SK-MEL-5 (cell line): ENCODE data around the gene ETDB. TPM values are rescaled to one million over a fixed set of nuclear protein-coding genes. Genes with fewer than 3 reads are reported as not detected.
A peak's percentile ranks its signal among the peaks of the same experiment; 100 is the strongest.
"Not testable (repeated sequence)": the region's sequence is repeated elsewhere in the genome, so short reads cannot be mapped to it uniquely, and the experiment has no call there.

Experiments
- DNase-seq: peaks from one replicate; pipeline ENCODE4 v3.0.0-alpha.2; 2016; ENCODE audit warnings: low read depth, low spot score
- in situ Hi-C: cut with HindIII; loops from 2 replicates; pipeline ENCODE4 v1.10.0; 2016; ENCODE audit warnings: low sequenced_read_pairs, high pct_unique_total_duplicates, low pct_unique_long_range_greater_than_20kb
- polyA plus RNA-seq, 2 experiments: library from polyadenylated mRNA; depleted of rRNA; stranded (reverse); fragments of >200 nt; gene quantifications; 2 replicates each; pipeline ENCODE4 v1.2.3, GENCODE V29; 2015
- total RNA-seq: library from RNA; depleted of rRNA; stranded (reverse); fragments of >200 nt; shearing (Covaris generic); gene quantifications from 2 replicates; pipeline ENCODE4 v1.2.3, GENCODE V29; 2014; rRNA removed

The ETDB gene
- not detected in 2 replicates for total RNA-seq
- not detected in 2 replicates for polyA plus RNA-seq (2015; cell fraction: cytosol; rRNA removed)
- polyA plus RNA-seq (2015; cell fraction: nucleus; rRNA removed) = not detected in 2 replicates

- in situ Hi-C loops, DNase-seq: not testable (repeated sequence)
Measured at GRCh38 chrX:135120056-135120576, at the start of gene ETDB. ETDB (minus strand) TSS chrX:135120526; CDS start chrX:135119261, 1,265 bp downstream.

DNA sequence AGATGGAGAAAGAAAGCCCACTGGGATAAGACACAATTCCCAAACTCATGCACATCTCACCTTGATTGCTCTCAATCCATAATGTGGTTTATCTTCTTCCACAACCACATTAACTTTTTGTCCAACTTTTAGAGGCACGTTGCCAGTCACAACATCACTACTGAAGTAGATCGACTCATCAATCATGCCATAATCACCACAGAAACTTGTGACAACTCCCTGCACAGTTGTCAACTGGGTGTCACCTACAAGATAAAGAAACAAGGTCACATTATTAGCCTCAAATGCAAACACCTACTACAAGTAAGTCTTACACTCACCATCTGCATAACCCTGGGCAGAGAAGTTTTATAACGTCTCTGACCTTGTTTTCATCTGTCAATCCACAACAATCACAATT, 49.2 kb upstream of the ETDB start:
- in situ Hi-C loops, DNase-seq: not testable (repeated sequence)

DNA sequence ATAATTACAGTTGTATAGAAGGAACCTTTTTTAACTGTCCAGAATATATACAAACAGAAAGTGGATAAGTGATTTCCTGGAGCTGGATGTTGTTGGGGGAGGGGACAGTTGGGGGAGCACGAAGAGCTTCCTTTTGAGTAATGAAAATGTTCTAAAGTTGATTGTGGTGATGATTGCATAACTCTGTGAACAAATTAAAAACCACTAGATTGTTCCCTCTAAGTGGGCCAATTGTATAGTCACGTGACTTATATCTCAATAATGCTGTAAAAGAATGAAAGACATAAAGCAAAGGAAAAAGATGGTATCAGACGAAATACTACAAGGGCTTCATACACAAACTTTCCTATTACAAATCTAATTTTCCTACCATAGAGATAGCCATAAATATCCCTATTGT, 48.2 kb upstream of the ETDB start:
- no peak for DNase-seq
- in situ Hi-C loops = no loop called here

GRCh38 chrX:135154688-135155087, 34.4 kb upstream of the ETDB start:
- in situ Hi-C loops, DNase-seq: not testable (repeated sequence)

DNA sequence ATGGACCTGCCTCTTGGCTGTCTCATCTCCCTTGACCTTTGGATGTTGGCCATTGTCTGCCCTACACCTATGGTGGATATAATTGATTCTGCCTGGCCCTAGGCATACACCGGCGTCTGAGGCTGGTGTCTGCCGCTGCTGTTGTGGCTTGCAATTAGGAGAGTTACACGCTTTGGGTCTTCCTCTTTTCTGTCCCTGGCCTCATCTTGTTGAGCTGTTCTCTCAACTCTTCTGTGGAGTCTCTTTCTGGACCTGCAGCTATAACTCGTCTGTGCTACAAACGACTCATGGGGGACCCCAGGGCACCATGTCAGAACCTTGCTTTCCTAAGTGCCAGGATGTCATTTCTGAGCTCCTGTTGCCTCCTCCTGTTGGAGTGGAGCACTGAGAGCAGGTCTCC, 5.8 kb upstream of the ETDB start:
- in situ Hi-C loops, DNase-seq: not testable (repeated sequence)

DNA sequence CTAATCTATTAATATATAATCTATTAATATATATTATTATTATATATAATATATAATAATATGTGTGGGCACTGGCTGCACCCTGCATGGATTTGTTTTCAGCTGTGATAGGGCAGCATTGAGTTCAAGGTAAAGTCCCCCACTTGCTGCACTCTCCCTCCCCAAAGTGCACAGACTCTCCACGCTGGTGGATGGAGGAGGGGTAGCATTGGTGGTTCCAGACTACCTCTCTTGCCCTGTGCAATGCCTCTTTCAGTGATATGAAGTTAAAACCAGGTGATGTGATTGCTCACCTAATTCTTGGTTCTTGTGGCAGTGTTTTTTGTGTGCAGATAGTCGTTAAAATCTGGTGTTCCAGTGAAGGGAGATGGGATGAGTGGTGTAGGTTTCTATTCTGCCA, 4.3 kb downstream of the ETDB start:
- in situ Hi-C loops, DNase-seq: not testable (repeated sequence)

GRCh38 chrX:135114392-135114791, 5.9 kb downstream of the ETDB start:
- in situ Hi-C loops = no loop called here
- no peak for DNase-seq

DNA sequence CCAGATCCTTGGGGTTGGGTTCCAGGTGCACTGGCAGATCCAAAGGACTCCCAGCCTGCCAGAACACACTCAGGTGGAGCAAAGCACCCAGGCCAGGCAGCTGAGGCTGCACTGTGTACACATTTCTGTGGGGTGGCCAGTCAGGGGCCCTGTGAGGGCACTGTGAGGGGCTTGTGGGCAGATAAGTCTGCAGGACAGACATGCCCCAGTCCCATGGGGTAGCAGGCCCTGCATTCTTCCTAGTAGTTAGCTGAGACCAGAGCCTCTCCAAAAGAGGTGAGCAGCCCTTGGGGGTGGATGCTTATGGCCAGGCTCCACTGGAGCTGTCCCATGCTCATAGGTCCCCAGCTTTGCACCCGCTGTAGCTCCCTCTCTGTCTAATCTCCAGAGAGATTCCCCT, 7.6 kb downstream of the ETDB start:
- no peak for DNase-seq
- in situ Hi-C loops = no loop called here

DNA sequence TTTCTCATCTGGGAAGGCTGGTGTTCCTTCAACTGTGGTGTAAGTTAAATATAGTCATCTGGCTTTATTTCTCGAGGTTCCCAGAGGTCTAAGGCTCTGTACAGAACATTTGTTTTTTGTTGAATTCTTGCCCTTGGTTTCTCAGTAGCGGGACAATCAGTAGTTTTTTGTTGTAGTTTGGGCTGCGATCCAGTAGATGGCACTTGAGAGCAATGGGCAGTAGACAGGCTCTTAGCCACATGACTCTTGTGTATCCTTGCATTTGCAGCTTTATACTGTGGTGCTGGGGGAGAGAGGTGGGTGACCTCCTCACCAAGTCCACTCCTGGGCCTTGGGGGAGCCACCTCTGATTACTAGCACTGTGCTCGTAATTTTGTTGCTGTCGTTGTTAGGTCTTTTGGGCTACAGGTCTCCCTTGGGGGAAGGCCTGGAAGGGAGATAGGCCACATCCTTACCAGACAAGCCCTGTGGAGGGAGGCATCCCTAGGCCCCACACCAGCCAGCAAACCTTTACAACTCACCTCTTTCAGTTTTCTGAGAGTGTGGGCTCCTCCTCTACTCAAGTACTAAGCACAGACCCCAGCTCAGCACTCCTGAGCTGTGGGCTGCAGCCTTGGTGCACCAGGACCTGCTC, 8.1 kb downstream of the ETDB start:
- DNase-seq = peak; percentile 61
- in situ Hi-C loops = no loop called here

- in situ Hi-C loops = no loop called here
- DNase-seq = no peak
Measured at GRCh38 chrX:135109554-135109953, 10.8 kb downstream of the ETDB start.

- DNase-seq = no peak
- in situ Hi-C loops = no loop called here
Measured at GRCh38 chrX:135099493-135099783, 20.9 kb downstream of the ETDB start.

- DNase-seq, in situ Hi-C loops: not testable (repeated sequence)
Measured at GRCh38 chrX:135097196-135097744, 23.1 kb downstream of the ETDB start.

DNA sequence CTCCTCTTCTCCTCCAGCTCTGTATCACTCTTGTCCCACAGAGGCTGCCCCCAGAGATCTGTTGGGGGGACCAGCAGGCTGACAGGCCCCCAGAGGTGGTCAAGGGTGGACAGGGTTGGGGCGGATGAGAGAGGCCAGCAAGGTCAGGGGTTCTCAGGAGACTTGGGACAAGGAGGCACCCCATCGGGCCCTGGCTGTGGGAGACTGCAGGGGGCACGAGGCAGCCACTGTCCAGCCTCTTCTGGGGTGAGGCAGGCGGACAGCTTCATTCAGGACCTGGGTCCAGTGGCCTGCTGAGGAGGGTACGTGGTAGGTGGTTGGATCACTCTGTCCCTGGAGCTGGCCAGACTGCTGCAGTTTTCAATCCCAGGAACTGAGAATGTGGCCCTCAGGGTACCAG, 24.6 kb downstream of the ETDB start:
- in situ Hi-C loops = no loop called here
- DNase-seq = no peak

- in situ Hi-C loops = no loop called here
- no peak for DNase-seq
Measured at GRCh38 chrX:135094726-135095125, 25.6 kb downstream of the ETDB start.

DNA sequence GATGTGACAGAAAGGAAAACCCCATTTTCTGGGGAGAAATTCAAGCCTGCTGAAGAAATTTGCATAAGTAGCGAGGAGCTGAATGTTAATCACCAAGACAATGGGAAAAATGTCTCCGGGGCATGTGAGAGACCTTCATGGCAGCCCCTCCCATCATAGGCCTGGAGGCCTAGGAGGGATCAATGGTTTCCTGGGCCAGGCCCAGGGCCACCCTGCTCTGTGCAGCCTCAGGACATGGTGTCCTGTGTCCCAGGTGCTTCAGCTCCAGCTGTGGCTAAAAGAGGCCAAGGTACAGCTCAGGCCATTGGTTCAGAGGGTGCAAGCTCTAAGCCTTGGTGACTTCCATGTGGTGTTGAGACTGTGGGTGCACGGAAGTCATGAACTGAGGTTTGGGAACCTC, 31.2 kb downstream of the ETDB start:
- in situ Hi-C loops = no loop called here
- no peak for DNase-seq

- in situ Hi-C loops = no loop called here
- no peak for DNase-seq
Measured at GRCh38 chrX:135087867-135088266, 32.5 kb downstream of the ETDB start.

- peak; percentile 71 for DNase-seq
- in situ Hi-C loops = no loop called here
Measured at GRCh38 chrX:135086197-135086854, 34.0 kb downstream of the ETDB start.

DNA sequence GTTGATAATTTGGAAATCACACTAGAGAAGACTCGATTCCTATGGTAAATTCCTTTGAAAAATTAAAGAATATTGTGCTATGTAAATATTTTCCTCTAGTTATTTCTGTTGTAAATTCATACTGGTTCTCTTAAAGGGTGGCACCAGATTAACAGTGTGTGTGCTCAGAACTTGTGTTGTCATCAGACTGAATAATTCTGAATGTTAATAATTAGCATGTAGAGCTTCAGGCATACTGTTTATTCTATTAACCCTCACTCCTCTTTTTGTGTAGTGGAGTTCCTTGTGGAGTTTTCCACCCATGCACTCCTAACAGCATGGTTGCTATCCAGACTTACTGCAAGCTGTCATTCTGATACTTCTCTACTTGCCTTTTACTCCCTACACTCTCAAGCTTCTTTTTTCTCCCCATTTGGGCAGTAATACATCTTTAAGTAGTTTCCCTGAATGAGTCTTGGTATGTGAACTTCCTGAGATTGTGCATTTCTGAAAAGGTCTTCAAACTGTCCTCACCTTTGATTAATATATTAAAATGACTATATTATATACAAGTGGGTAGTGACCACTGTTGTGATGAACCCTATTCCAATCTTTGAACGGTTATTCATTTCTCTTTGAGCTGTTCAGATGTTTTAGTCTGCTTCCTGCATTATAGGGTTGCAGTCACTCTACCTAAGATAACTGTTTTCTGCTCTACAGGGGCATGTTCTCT, 38.5 kb downstream of the ETDB start:
- in situ Hi-C loops = no loop called here
- DNase-seq = no peak
